Esophagus muscularis mucosa (tissue), 4 donors: Measurements from ENCODE around the gene FRMD4A. TPM values are rescaled to one million over a fixed set of nuclear protein-coding genes. Genes with fewer than 3 reads are reported as not detected.
"Not testable (repeated sequence)": the region's sequence is repeated elsewhere in the genome, so short reads cannot be mapped to it uniquely, and the experiment has no call there.

Experiments
- DNase-seq: peaks from one replicate; pipeline ENCODE4 v3.0.0-alpha.2; 2017; ENCODE audit errors: extremely low spot score
- H3K27ac ChIP-seq, 4 donors: fragments of 200-600 bp; sonication (generic); replicated peaks in 1 of 4; 1 replicate in 3 of 4; 2 replicates in 1 of 4; pipeline ENCODE4 v1.5.1; 2016 to 2019; ENCODE audit warnings: mild to moderate bottlenecking in 1 of 4
- H3K27me3 ChIP-seq, 4 donors: fragments of 200-600 bp; sonication (generic); one replicate each; pipeline versions ENCODE4 v1.5.1 to v1.6.0; 2016 to 2019
- H3K36me3 ChIP-seq, 4 donors: fragments of 200-600 bp; sonication (generic); one replicate each; pipeline ENCODE4 v1.5.1; 2016 to 2019
- H3K4me1 ChIP-seq, 4 donors: fragments of 200-600 bp; sonication (generic); one replicate each; pipeline ENCODE4 v1.5.1; 2016 to 2019
- H3K4me3 ChIP-seq, 4 donors: fragments of 200-600 bp; sonication (generic); 1 replicate in 2 of 4; 2 replicates in 2 of 4; pipeline ENCODE4 v1.5.1; 2016 to 2019; ENCODE audit warnings: mild to moderate bottlenecking in 4 of 4, moderate library complexity in 1 of 4
- H3K9me3 ChIP-seq, 4 donors: fragments of 200-600 bp; sonication (generic); 1 replicate in 3 of 4; 2 replicates in 1 of 4; pipeline ENCODE4 v1.5.1; 2016 to 2019
- EP300 ChIP-seq: sonication (generic); formaldehyde crosslinking; IDR thresholded peaks from one replicate; pipeline ENCODE4 v1.6.1; 2017; ENCODE audit warnings: antibody characterized with exemption
- POLR2A ChIP-seq: fragments of 450-650 bp; IDR thresholded peaks from one replicate; pipeline ENCODE4 v1.6.1; 2017; ENCODE audit warnings: antibody characterized with exemption, moderate library complexity, mild to moderate bottlenecking, low read depth
- POLR2AphosphoS5 ChIP-seq, 2 donors: sonication (generic); formaldehyde crosslinking; IDR thresholded peaks; one replicate each; pipeline ENCODE4 v1.6.1; 2017; ENCODE audit warnings: antibody characterized with exemption in 2 of 2
- WGBS: methylation state at CpG from one replicate; pipeline ENCODE4 v1.1.5; 2018; 5-methylcytosine and 5-hydroxymethylcytosine counted together
- intact Hi-C: fragments of 100-400 bp; cut with DNase I; formaldehyde crosslinking; loops from one replicate; pipeline ENCODE4 v1.15.1; 2023
- total RNA-seq, 4 donors: library from RNA; depleted of rRNA; stranded (reverse); fragments of >200 nt; gene quantifications; one replicate each; pipeline versions ENCODE4 v1.1.0 to v1.2.1, GENCODE V29; 2016
- TF ChIP-seq, protein P1 (sequence below), 3 experiments: fragments of 200-600 bp in 2 of 3; fragments of 450-650 bp in 1 of 3; sonication (generic) in 2 of 3; IDR thresholded peaks; one replicate each; pipeline ENCODE4 v1.5.1; 2017 to 2019; ENCODE audit warnings: antibody characterized with exemption in 3 of 3, mild to moderate bottlenecking in 2 of 3, moderate library complexity in 1 of 3

FRMD4A gene
- total RNA-seq, 4 donors from 2014 or later = 17.0 to 28.8 (median 21.8) TPM

DNA sequence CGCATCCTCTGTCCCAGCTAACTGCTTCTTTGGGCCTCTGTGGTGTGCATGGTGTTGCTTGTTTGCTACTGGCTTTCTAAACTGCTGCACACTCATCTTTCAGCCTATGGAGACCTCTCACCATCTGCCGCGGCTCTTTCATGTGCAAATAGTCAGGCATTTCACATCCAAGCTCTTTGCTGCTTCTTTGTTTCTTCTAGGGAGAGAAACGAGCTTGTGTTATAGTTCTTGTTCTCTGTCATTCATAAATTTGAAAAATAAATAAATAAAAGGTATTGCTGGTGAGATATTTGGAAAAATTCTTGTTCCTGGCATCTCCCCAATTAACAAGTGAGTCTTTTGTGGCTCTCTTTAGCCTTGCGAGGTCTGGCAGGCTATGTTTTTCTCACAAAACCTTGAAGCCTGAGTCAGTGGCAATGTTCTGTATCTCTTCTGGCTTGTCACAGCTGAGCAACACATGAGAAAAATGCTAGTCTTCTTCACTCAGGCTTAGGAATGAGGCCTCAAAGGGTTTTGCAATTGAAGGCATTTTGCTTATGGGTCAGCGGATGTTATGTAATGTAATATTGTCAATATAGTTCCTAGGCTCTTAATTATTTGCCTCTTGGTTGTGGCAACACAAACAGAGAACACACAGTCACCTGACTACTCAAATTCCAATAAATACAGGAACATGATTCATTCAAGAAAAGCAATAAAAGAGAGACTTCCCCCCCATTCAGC, 274.0 kb downstream of the FRMD4A start:
- Histone ChIP-seq H3K27ac (peak overlapping the region in 3 of 4 donors; percentile 22 to 69 (median 32)), H3K4me1 (peaks cover 0 to 9% (median 1%) of the 10 kb centered on the region in 4 donors), H3K36me3 (no peaks in the 10 kb centered on the region), H3K9me3 (no peaks in the 10 kb centered on the region), H3K4me3 (no peak overlapping the region), H3K27me3 (no peaks in the 10 kb centered on the region)
- intact Hi-C loops = no loop called here
- no peak for DNase-seq
- TF ChIP-seq POLR2AphosphoS5 (IDR thresholded peaks at IDR 0.05) (peak in 1 of 2 donors; percentile 66), EP300 (no peak)
- WGBS = 73% methylated on average over 6 of the region's 6 CpGs

DNA sequence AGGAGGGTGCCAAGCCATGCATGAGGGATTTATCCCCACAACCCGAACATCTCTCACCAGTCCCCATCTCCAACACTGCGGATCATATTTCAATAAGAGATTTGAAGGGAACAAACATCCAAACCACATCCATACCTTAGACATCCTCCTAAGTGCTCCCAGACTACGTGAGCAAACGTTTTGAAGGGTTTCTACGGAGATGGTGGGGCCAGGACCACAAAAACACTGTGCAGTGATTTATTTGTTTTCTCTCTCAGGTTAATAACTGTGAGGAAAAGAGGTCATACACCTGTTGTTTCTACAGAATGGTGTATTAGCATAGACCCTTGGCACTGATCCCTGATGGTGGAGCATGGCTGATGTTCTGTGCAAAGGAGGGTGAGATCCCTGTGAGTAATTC, 277.8 kb downstream of the FRMD4A start:
- no peaks in the 10 kb centered on the region for H3K27me3 ChIP-seq
- TF ChIP-seq, protein P1, sequence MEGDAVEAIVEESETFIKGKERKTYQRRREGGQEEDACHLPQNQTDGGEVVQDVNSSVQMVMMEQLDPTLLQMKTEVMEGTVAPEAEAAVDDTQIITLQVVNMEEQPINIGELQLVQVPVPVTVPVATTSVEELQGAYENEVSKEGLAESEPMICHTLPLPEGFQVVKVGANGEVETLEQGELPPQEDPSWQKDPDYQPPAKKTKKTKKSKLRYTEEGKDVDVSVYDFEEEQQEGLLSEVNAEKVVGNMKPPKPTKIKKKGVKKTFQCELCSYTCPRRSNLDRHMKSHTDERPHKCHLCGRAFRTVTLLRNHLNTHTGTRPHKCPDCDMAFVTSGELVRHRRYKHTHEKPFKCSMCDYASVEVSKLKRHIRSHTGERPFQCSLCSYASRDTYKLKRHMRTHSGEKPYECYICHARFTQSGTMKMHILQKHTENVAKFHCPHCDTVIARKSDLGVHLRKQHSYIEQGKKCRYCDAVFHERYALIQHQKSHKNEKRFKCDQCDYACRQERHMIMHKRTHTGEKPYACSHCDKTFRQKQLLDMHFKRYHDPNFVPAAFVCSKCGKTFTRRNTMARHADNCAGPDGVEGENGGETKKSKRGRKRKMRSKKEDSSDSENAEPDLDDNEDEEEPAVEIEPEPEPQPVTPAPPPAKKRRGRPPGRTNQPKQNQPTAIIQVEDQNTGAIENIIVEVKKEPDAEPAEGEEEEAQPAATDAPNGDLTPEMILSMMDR (IDR thresholded peaks at IDR 0.05) = no peak
- TF ChIP-seq POLR2A (no peak), POLR2AphosphoS5 (IDR thresholded peaks at IDR 0.05) (no peak), EP300 (no peak)
- H3K27ac ChIP-seq = no peak overlapping the region
- no peaks in the 10 kb centered on the region for H3K9me3 ChIP-seq
- no peak overlapping the region for H3K4me3 ChIP-seq
- DNase-seq = no peak
- 80% methylated on average over 5 of the region's 5 CpGs for WGBS
- peaks cover 0 to 9% (median 1%) of the 10 kb centered on the region in 4 donors for H3K4me1 ChIP-seq
- H3K36me3 ChIP-seq = no peaks in the 10 kb centered on the region
- intact Hi-C loops = no loop called here

DNA sequence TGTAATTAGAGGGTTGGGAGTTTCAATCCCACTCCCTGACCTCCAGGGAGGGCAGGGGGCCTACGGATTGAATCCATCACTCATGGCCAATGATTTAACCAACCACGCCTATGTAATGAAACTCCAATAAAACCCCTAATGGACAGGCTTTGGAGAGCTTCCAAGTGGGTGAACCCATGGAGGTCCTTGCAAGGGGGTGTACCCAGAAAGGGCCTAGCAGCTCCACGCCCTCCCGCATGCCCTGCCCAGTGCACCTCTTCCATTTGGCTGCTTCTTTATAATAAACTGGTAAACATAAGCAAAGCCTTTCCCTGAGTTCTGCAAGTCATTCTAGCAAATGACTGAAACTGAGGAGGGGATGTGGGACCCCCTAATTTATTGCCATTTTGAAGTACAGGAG, 280.1 kb downstream of the FRMD4A start:
- Histone ChIP-seq H3K4me1 (no peaks in the 10 kb centered on the region), H3K27ac (no peak overlapping the region), H3K27me3 (no peaks in the 10 kb centered on the region), H3K9me3 (no peaks in the 10 kb centered on the region), H3K36me3 (no peaks in the 10 kb centered on the region), H3K4me3 (no peak overlapping the region)
- TF ChIP-seq, protein P1 (IDR thresholded peaks at IDR 0.05) = no peak
- no peak for TF ChIP-seq POLR2AphosphoS5 (IDR thresholded peaks at IDR 0.05)
- no peak for TF ChIP-seq EP300
- TF ChIP-seq POLR2A = no peak
- DNase-seq = no peak
- 98% methylated on average over 4 of the region's 4 CpGs for WGBS
- intact Hi-C loops = no loop called here

DNA sequence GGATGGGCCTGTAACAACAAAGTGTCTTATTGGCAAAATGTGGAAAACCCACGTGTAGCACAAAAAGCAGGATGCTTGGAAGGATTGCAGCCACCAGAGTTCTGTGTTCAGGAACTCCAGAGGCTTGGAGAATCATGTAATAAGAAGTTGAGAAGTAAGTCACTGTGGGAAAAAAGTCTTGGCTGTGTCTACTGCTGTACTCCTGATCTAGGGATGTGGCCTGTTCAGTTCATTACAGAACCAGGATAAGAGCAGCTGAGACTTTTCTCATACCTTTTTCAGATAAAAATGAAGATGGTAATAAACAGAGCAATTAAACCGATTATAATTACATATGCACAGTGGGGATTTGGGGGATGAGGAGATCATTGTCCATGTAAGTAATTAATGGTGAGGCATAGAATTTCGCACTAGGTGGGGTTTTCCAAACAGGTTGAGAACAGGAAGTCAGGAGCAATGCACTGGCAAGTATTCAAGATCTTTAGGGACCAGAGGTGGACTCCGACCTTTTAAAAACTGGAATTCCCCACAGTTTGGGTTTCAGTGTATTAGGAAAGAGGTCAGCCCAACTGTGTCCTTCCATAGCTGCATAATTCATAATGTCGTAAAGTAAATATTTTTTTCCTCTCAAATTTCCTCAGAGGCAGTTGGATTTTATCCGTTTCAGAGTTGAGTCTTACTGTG, 281.7 kb downstream of the FRMD4A start:
- H3K27me3 ChIP-seq = no peaks in the 10 kb centered on the region
- H3K4me3 ChIP-seq = no peak overlapping the region
- intact Hi-C loops = no loop called here
- H3K4me1 ChIP-seq = no peaks in the 10 kb centered on the region
- no peaks in the 10 kb centered on the region for H3K9me3 ChIP-seq
- no peak overlapping the region for H3K27ac ChIP-seq
- TF ChIP-seq POLR2A (no peak), EP300 (no peak), POLR2AphosphoS5 (IDR thresholded peaks at IDR 0.05) (no peak)
- TF ChIP-seq, protein P1 (IDR thresholded peaks at IDR 0.05) = no peak
- H3K36me3 ChIP-seq = no peaks in the 10 kb centered on the region
- no peak for DNase-seq
- WGBS = 76% methylated on average over 6 of the region's 6 CpGs

DNA sequence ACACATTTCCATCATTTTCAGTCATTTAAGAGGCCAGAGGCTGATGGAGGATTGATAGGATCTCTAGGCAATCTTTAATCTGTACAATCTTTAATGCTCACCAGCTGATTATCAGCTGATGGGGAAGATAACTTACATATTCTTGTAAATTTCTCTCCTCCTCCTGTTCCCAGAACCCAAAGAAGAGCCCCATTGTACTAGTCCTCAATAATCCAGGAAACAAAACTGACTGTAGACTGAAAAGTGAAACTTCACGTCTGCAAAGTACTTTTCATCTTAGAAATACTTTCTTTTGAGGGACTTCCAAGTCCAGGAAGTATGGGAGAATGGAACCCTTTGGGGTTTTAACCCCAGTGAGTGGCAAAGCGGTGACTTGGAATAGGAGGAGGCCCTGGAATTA, 283.3 kb downstream of the FRMD4A start:
- Histone ChIP-seq H3K4me1 (no peaks in the 10 kb centered on the region), H3K27me3 (no peaks in the 10 kb centered on the region), H3K27ac (no peak overlapping the region), H3K9me3 (no peaks in the 10 kb centered on the region), H3K4me3 (no peak overlapping the region), H3K36me3 (no peaks in the 10 kb centered on the region)
- 86% methylated on average over 2 of the region's 2 CpGs for WGBS
- no peak for DNase-seq
- intact Hi-C loops = no loop called here
- TF ChIP-seq POLR2AphosphoS5 (IDR thresholded peaks at IDR 0.05) = no peak
- TF ChIP-seq POLR2A = no peak
- TF ChIP-seq, protein P1 (IDR thresholded peaks at IDR 0.05) = no peak
- no peak for TF ChIP-seq EP300

DNA sequence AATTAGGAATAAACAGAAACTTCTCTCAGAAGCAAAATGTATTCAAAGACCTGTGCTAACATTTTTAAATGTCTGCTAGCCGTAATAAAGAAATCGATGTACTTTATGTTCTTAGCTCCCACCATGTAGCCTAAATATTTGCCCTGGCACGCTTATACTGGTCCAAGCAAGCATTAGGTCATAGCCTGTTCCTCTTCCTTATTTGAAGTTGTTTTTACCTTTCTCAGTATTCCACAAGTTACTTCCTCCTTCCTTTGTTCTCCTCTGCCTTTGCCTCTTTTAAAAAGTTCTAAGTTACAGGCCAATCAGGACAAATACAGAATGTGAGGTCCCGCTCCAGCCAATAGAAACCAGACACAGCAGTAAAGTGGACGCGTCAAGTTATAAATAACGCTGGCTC, 288.7 kb downstream of the FRMD4A start:
- intact Hi-C loops, H3K36me3 ChIP-seq, H3K4me3 ChIP-seq, DNase-seq, H3K9me3 ChIP-seq, H3K27me3 ChIP-seq: not testable (repeated sequence)
- 82% methylated on average over 7 of the region's 7 CpGs for WGBS
- Histone ChIP-seq H3K27ac (peak overlapping the region; percentile 16 to 67 (median 48)), H3K4me1 (peaks cover 4 to 16% (median 10%) of the 10 kb centered on the region in 4 donors)
